ENCODE results near the gene CD79B.
A peak's percentile ranks its signal among the peaks of the same experiment; 100 is the strongest.
"Not testable (repeated sequence)": the region's sequence is repeated elsewhere in the genome, so short reads cannot be mapped to it uniquely, and the experiment has no call there.

Gene CD79B

GRCh38 chr17:63929860-63930766, 2.0 kb downstream of the CD79B start:
- H3K9me3 Mint-ChIP-seq: no peaks in the 10 kb centered on the region
- H3K27ac Mint-ChIP-seq: peak overlapping the region; percentile 94
- no peaks in the 10 kb centered on the region for H3K27me3 Mint-ChIP-seq
- no peak for ATAC-seq
- H3K36me3 Mint-ChIP-seq: peaks cover 48% of the 10 kb centered on the region
- peak overlapping the region; percentile 92 for H3K4me3 Mint-ChIP-seq
- H3K4me1 Mint-ChIP-seq: peaks cover 84% of the 10 kb centered on the region

- H3K9me3 Mint-ChIP-seq: no peaks in the 10 kb centered on the region
- H3K27me3 Mint-ChIP-seq: no peaks in the 10 kb centered on the region
- peaks cover 85% of the 10 kb centered on the region for H3K4me1 Mint-ChIP-seq
- H3K27ac Mint-ChIP-seq: peak overlapping the region; percentile 82
- ATAC-seq: no peak
- H3K36me3 Mint-ChIP-seq: peaks cover 48% of the 10 kb centered on the region
- H3K4me3 Mint-ChIP-seq: peak overlapping the region; percentile 92
Measured at GRCh38 chr17:63928966-63929695, 3.0 kb downstream of the CD79B start.

DNA sequence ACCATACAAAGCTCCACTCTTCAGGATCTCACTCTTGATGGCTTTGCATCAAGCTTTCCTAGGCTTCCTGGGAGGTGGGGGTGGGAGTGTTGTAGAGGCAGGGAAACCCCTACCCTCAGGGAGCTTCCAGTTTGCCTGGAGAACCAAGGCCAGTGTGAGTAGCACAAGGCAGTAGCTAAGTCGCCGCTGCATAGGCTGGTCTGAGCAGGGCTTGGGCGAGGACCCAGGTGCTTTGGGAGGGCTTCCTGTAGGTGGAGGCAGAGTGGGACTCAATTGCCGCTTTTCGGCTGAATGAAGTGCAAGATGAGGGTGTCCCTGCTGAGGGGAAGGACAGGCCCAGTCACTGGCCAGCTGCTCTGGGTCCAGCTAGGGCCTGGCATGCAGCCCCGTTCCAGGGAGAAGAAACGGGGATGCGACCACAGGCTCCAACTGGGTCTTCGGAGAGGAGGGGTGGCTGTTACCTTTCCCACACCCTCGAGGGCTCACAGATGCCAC, 3.9 kb downstream of the CD79B start:
- H3K4me1 Mint-ChIP-seq: peaks cover 85% of the 10 kb centered on the region
- no peaks in the 10 kb centered on the region for H3K9me3 Mint-ChIP-seq
- peak overlapping the region; percentile 92 for H3K4me3 Mint-ChIP-seq

GRCh38 chr17:63927464-63928171, 4.5 kb downstream of the CD79B start:
- Mint-ChIP-seq H3K4me1 (peaks cover 85% of the 10 kb centered on the region), H3K27me3 (no peaks in the 10 kb centered on the region), H3K9me3 (no peaks in the 10 kb centered on the region), H3K27ac (peak overlapping the region; percentile 82), H3K4me3 (peak overlapping the region; percentile 92), H3K36me3 (peaks cover 48% of the 10 kb centered on the region)
- peak; percentile 37 for ATAC-seq

More for the DNA sequence above, 3.9 kb downstream of the CD79B start:
- ATAC-seq: no peak
- no peaks in the 10 kb centered on the region for H3K27me3 Mint-ChIP-seq
- peak overlapping the region; percentile 82 for H3K27ac Mint-ChIP-seq
- H3K36me3 Mint-ChIP-seq: peaks cover 48% of the 10 kb centered on the region

- H3K4me3 Mint-ChIP-seq: no peak overlapping the region
- peak overlapping the region; percentile 82 for H3K27ac Mint-ChIP-seq
- H3K36me3 Mint-ChIP-seq: peaks cover 38% of the 10 kb centered on the region
- no peak for ATAC-seq
- no peaks in the 10 kb centered on the region for H3K27me3 Mint-ChIP-seq
- no peaks in the 10 kb centered on the region for H3K9me3 Mint-ChIP-seq
- H3K4me1 Mint-ChIP-seq: peaks cover 91% of the 10 kb centered on the region
Measured at GRCh38 chr17:63926164-63926563, 6.0 kb downstream of the CD79B start.

- Mint-ChIP-seq H3K4me1 (peaks cover 93% of the 10 kb centered on the region), H3K4me3 (peak overlapping the region; percentile 55), H3K9me3 (no peaks in the 10 kb centered on the region), H3K36me3 (peaks cover 33% of the 10 kb centered on the region), H3K27me3 (no peaks in the 10 kb centered on the region), H3K27ac (peak overlapping the region; percentile 82)
- ATAC-seq: peak; percentile 84
Measured at GRCh38 chr17:63925615-63926014, 6.5 kb downstream of the CD79B start.

GRCh38 chr17:63922402-63922801, 9.7 kb downstream of the CD79B start:
- not testable (repeated sequence) for H3K27me3 Mint-ChIP-seq, H3K36me3 Mint-ChIP-seq, H3K9me3 Mint-ChIP-seq
- peak; percentile 80 for ATAC-seq
- peak overlapping the region; percentile 82 for H3K27ac Mint-ChIP-seq
- H3K4me1 Mint-ChIP-seq: peaks cover 81% of the 10 kb centered on the region
- peak overlapping the region; percentile 56 for H3K4me3 Mint-ChIP-seq

GRCh38 chr17:63920779-63921178, 11.4 kb downstream of the CD79B start:
- H3K27me3 Mint-ChIP-seq, H3K36me3 Mint-ChIP-seq, H3K9me3 Mint-ChIP-seq: not testable (repeated sequence)
- Mint-ChIP-seq H3K27ac (peak overlapping the region; percentile 83), H3K4me3 (peak overlapping the region; percentile 36), H3K4me1 (peaks cover 75% of the 10 kb centered on the region)
- peak; percentile 68 for ATAC-seq

- H3K36me3 Mint-ChIP-seq, H3K27me3 Mint-ChIP-seq, H3K9me3 Mint-ChIP-seq, ATAC-seq: not testable (repeated sequence)
- Mint-ChIP-seq H3K4me1 (peaks cover 73% of the 10 kb centered on the region), H3K4me3 (peak overlapping the region; percentile 61), H3K27ac (peak overlapping the region; percentile 83)
Measured at GRCh38 chr17:63920050-63920449, 12.1 kb downstream of the CD79B start.

DNA sequence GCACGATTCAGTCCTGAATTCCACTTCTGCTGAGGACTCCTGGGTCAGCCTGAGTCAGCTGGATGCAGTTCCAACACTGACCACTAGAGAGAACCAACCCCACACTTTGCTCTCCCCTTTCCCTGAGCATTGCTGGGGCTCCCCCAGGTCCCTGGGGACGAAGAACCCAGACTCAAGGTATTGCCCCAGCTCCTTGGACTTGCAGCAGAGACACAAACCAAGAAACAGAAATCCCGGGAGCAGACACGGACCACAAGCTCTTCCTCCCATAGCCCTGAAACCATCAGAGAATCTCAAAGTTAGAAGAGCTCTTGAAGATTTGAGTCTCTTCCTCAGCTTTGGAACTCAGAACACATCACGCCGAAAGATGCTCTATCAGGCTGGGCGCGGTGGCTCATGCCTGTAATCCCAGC, 12.8 kb downstream of the CD79B start:
- Mint-ChIP-seq H3K9me3 (no peaks in the 10 kb centered on the region), H3K36me3 (no peaks in the 10 kb centered on the region), H3K4me3 (peak overlapping the region; percentile 62), H3K4me1 (peaks cover 70% of the 10 kb centered on the region), H3K27me3 (no peaks in the 10 kb centered on the region), H3K27ac (peak overlapping the region; percentile 50)
- ATAC-seq: peak; percentile 79

DNA sequence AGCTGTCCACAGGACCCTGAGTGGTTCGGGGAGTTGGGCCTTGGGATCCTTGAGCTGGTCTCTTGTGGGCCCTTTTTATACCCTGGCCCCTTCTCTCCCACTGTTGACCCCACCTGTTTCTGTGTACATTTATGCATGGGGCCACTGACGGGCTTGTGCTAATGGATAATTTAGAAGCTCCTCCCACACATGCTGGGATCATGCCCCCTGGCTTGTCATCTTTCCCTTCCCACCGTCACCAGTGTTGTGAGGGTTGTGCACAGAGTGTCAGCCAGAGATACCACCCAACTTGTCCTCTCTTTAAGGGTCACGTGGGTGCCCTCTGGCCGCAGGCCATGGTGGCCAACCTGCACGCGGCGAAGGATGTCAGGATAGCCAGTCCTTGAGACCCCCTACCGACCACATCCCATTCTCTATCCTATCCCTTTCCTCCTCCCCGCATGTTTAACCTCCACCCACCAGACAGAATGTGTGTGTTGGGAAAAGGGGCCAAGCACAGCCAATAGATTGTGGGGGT, 13.3 kb downstream of the CD79B start, which contains the start of gene GH1:
TSS of gene GH1 (minus strand) at position 51 of the 517 bp plus-strand sequence. CDS start 63 bp downstream, outside the sequence.
- H3K4me1 Mint-ChIP-seq: peaks cover 70% of the 10 kb centered on the region
- peak within 1 kb of the TSS; percentile 50 for H3K27ac Mint-ChIP-seq
- H3K4me3 Mint-ChIP-seq: peak within 1 kb of the TSS; percentile 62
- not testable (repeated sequence) for ATAC-seq, H3K9me3 Mint-ChIP-seq, H3K27me3 Mint-ChIP-seq, H3K36me3 Mint-ChIP-seq

GRCh38 chr17:63918305-63918704, 13.8 kb downstream of the CD79B start:
- H3K27me3 Mint-ChIP-seq: no peaks in the 10 kb centered on the region
- ATAC-seq: no peak
- no peak overlapping the region for H3K4me3 Mint-ChIP-seq
- no peaks in the 10 kb centered on the region for H3K36me3 Mint-ChIP-seq
- H3K9me3 Mint-ChIP-seq: no peaks in the 10 kb centered on the region
- no peak overlapping the region for H3K27ac Mint-ChIP-seq
- peaks cover 70% of the 10 kb centered on the region for H3K4me1 Mint-ChIP-seq

- no peak for ATAC-seq
- Mint-ChIP-seq H3K4me3 (no peak overlapping the region), H3K9me3 (no peaks in the 10 kb centered on the region), H3K27me3 (no peaks in the 10 kb centered on the region), H3K27ac (peak overlapping the region; percentile 34), H3K4me1 (peaks cover 68% of the 10 kb centered on the region), H3K36me3 (no peaks in the 10 kb centered on the region)
Measured at GRCh38 chr17:63917646-63918045, 14.5 kb downstream of the CD79B start.

DNA sequence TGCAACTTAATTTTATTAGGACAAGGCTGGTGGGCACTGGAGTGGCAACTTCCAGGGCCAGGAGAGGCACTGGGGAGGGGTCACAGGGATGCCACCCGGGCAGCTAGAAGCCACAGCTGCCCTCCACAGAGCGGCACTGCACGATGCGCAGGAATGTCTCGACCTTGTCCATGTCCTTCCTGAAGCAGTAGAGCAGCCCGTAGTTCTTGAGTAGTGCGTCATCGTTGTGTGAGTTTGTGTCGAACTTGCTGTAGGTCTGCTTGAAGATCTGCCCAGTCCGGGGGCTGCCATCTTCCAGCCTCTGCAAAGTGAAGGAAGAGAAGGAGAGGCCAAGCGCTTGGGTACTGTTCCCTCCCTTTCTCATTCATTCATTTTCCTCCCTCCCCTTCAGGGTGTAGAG, 14.9 kb downstream of the CD79B start:
- not testable (repeated sequence) for H3K36me3 Mint-ChIP-seq

More for the DNA sequence above, 14.9 kb downstream of the CD79B start:
- peak overlapping the region; percentile 34 for H3K27ac Mint-ChIP-seq
- H3K27me3 Mint-ChIP-seq, ATAC-seq, H3K9me3 Mint-ChIP-seq, H3K4me3 Mint-ChIP-seq: not testable (repeated sequence)
- H3K4me1 Mint-ChIP-seq: peaks cover 68% of the 10 kb centered on the region

All from stimulated activated memory B cell treated with anti-CD40 and anti-IgM and Interleukin-4, amounts not matched to agents 10 μg/mL and 1 μg/mL and 100 μg/mL, for 72 hours (primary cell).